A673 (cell line): Measurements from ENCODE around the gene GPC6. TPM values are rescaled to one million over a fixed set of nuclear protein-coding genes. Genes with fewer than 3 reads are reported as not detected.
A peak's percentile ranks its signal among the peaks of the same experiment; 100 is the strongest.

Experiments used
- BruUV-seq: library from RNA; stranded (reverse); fragments of 400-500 nt; replicated peaks from 2 replicates; lab custom pipeline; 2021; lab: Mats Ljungman, UMichigan
- CTCF ChIA-PET: fragments of 300-600 bp; sonication (Branson Sonifier 250); formaldehyde crosslinking; loops from one replicate; lab custom pipeline; 2022; ENCODE audit warnings: antibody characterized with exemption; lab: Charles Lee
- POLR2A ChIA-PET: fragments of 300-600 bp; sonication (Branson Sonifier 250); formaldehyde crosslinking; loops from one replicate; lab custom pipeline; 2022; ENCODE audit warnings: antibody characterized with exemption; ENCODE audit not compliant: low non-redundant PET; lab: Charles Lee
- DNase-seq: peaks from one replicate; pipeline ENCODE4 v3.0.0-alpha.2; 2015; ENCODE audit warnings: low spot score
- H3K27ac ChIP-seq: fragments of 200-600 bp; sonication (generic); 2 replicates; pipeline ENCODE4 v1.5.1; 2016; ENCODE audit warnings: mixed run types, low read depth, mild to moderate bottlenecking, mixed read lengths, antibody characterized with exemption, low read length; ENCODE audit not compliant: poor library complexity, severe bottlenecking
- H3K27me3 ChIP-seq: fragments of 200-600 bp; sonication (generic); replicated peaks from 2 replicates; pipeline ENCODE4 v1.6.1; 2017; ENCODE audit warnings: mixed run types, low read depth, mild to moderate bottlenecking, mixed read lengths, antibody characterized with exemption, low read length; ENCODE audit not compliant: insufficient read depth, poor library complexity
- H3K36me3 ChIP-seq: fragments of 200-600 bp; sonication (generic); 2 replicates; pipeline ENCODE4 v1.6.1; 2016; ENCODE audit warnings: mixed run types, mild to moderate bottlenecking, mixed read lengths, antibody characterized with exemption, low read length; ENCODE audit not compliant: insufficient read depth, poor library complexity, severe bottlenecking
- H3K4me1 ChIP-seq: fragments of 200-600 bp; sonication (generic); 2 replicates; pipeline ENCODE4 v1.6.1; 2017; ENCODE audit warnings: mixed run types, mild to moderate bottlenecking, mixed read lengths, antibody characterized with exemption, low read length; ENCODE audit not compliant: insufficient read depth, poor library complexity, severe bottlenecking
- H3K4me3 ChIP-seq: fragments of 200-600 bp; sonication (generic); 2 replicates; pipeline ENCODE4 v1.5.1; 2016; ENCODE audit warnings: low read depth, mixed run types, mild to moderate bottlenecking, mixed read lengths, low read length; ENCODE audit not compliant: poor library complexity, severe bottlenecking
- H3K9me3 ChIP-seq: fragments of 200-600 bp; sonication (generic); 2 replicates; pipeline ENCODE4 v1.6.1; 2016; ENCODE audit warnings: mixed run types, low read depth, mild to moderate bottlenecking, mixed read lengths, antibody characterized with exemption, low read length; ENCODE audit not compliant: poor library complexity, severe bottlenecking
- CTCF ChIP-seq: fragments of 300-800, 200-600 bp; sonication (generic); conservative IDR thresholded peaks from 2 replicates; pipeline ENCODE4 v1.5.1; 2017; ENCODE audit warnings: low read depth, mild to moderate bottlenecking, antibody characterized with exemption, low read length, moderate library complexity, mixed read lengths
- EZH2 ChIP-seq: fragments of 200-600 bp; sonication (generic); IDR thresholded peaks from 2 replicates; pipeline ENCODE4 v1.6.1; 2017; ENCODE audit warnings: borderline replicate concordance, low read depth, mild to moderate bottlenecking, mixed read lengths, antibody characterized with exemption, low read length; ENCODE audit not compliant: poor library complexity, severe bottlenecking
- intact Hi-C: fragments of 100-400 bp; cut with micrococcal nuclease; formaldehyde crosslinking; loops from one replicate; pipeline ENCODE4 v1.10.0; 2022; ENCODE audit not compliant: unreplicated experiment
- total RNA-seq: library from RNA; stranded (reverse); gene quantifications from 2 replicates; pipeline ENCODE4 v1.2.3, GENCODE V29; 2021

The GPC6 gene
- total RNA-seq, 1 experiment from 2014 or later = 23.3 TPM

- ChIA-PET POLR2A (no interaction called here), CTCF (no interaction called here)
- TF ChIP-seq EZH2 (no peak), CTCF (no peak)
- BruUV-seq = no TSS peak
- Histone ChIP-seq H3K27me3 (no peaks in the 10 kb centered on the region), H3K27ac (no peak overlapping the region), H3K4me3 (no peak overlapping the region), H3K4me1 (no peaks in the 10 kb centered on the region), H3K36me3 (no peaks in the 10 kb centered on the region), H3K9me3 (no peaks in the 10 kb centered on the region)
- intact Hi-C loops = no loop called here
- no peak for DNase-seq
Measured at GRCh38 chr13:94140027-94140426, 913.4 kb downstream of the GPC6 start.

GRCh38 chr13:94140511-94140910 is 913.9 kb downstream of the GPC6 start:
- no peaks in the 10 kb centered on the region for H3K4me1 ChIP-seq
- intact Hi-C loops = no loop called here
- no peaks in the 10 kb centered on the region for H3K27me3 ChIP-seq
- H3K9me3 ChIP-seq = no peaks in the 10 kb centered on the region
- no TSS peak for BruUV-seq
- no peak for TF ChIP-seq EZH2
- TF ChIP-seq CTCF = no peak
- no peak overlapping the region for H3K27ac ChIP-seq
- ChIA-PET CTCF (no interaction called here), POLR2A (no interaction called here)
- no peaks in the 10 kb centered on the region for H3K36me3 ChIP-seq
- peak; percentile 51 for DNase-seq
- no peak overlapping the region for H3K4me3 ChIP-seq

- BruUV-seq = no TSS peak
- POLR2A ChIA-PET = no interaction called here
- intact Hi-C loops = no loop called here
- CTCF ChIA-PET = no interaction called here
- TF ChIP-seq EZH2 = no peak
- no peak for TF ChIP-seq CTCF
- no peaks in the 10 kb centered on the region for H3K27me3 ChIP-seq
- no peaks in the 10 kb centered on the region for H3K9me3 ChIP-seq
- DNase-seq = no peak
- no peak overlapping the region for H3K27ac ChIP-seq
- H3K4me3 ChIP-seq = no peak overlapping the region
- H3K36me3 ChIP-seq = no peaks in the 10 kb centered on the region
- H3K4me1 ChIP-seq = no peaks in the 10 kb centered on the region
Measured at GRCh38 chr13:94143624-94144350, 917.2 kb downstream of the GPC6 start.
